ENCODE measurements around the gene ADAMTSL4. TPM values are rescaled to one million over a fixed set of nuclear protein-coding genes. Genes with fewer than 3 reads are reported as not detected.

Gene ADAMTSL4
- total and polyA plus RNA-seq, 9 of the 15 experiments (the other 6 are each of a cell fraction or from before 2014, with no cell fraction given), result 12.7 to 212 (median 35.6) TPM

DNA sequence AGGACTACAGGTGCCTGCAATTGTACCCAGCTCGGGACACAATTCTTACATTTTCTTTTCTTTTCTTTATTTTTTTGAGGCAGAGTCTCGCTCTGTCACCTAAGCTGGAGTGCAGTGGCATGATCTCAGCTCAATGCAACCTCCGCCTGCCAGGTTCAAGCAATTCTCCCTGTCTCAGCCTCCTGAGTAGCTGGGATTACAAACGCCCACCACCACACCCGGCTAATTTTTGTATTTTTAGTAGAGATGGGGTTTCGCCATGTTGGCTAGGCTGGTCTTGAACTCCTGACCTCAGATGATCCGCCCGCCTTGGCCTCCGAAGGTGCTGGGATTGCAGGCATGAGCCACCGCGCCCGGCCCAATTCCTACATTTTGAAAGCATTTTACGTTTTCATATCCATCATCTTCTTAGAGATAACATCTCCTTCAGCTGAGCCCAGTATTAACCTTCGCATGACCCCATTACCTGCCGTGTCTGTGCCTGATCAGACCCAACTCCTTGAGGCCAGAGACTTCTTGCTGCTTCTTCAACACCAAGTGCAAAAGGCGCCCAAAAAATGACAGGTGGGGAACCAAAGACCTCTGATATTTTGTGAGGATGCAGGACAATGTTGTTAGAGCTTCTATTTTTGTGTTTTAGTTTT, 2.8 kb upstream of the ADAMTSL4 start:
- in situ Hi-C loops (cut with MboI) (no loop called here), intact Hi-C loops (cut with micrococcal nuclease) (loop anchor here (2.0 to 10.0 kb wide), 5 partner anchors 30 to 431 kb away; partner anchors contain the start of genes CA14, ECM1 and RPRD2)
- Histone ChIP-seq H3K4me2 (ENCODE audit: insufficient read depth, low read length) (peak overlapping the region; percentile 52), H3K79me2 (ENCODE audit: control insufficient read depth, insufficient read depth, low read length) (peaks cover 47% of the 10 kb centered on the region), H4K20me1 (replicated peaks; ENCODE audit: control insufficient read depth, insufficient read depth, low read length) (no peaks in the 10 kb centered on the region), H3K4me3 (no peak overlapping the region), H2AFZ (ENCODE audit: low read depth, low read length) (no peak overlapping the region), H3K36me3 (ENCODE audit: control insufficient read depth, insufficient read depth, low read length) (peaks cover 4% of the 10 kb centered on the region; the same call in 1 of the 3 replicates), H3K27me3 (ENCODE audit: control insufficient read depth in 2 of 2, insufficient read depth in 2 of 2, low read length in 2 of 2) (no peaks in the 10 kb centered on the region), H3K4me1 (replicated peaks in 1 of 2; ENCODE audit: control insufficient read depth in 2 of 2, insufficient read depth in 2 of 2, low read length in 2 of 2) (peaks cover 39 to 68% of the 10 kb centered on the region in 2 experiments), H3K9ac (ENCODE audit: insufficient read depth in 1 of 2, low read depth in 2 of 2, low read length in 2 of 2) (peak overlapping the region; percentile 43 to 79; a peak in 3 of 4 replicates), H3K9me1 (ENCODE audit: control insufficient read depth, insufficient read depth, low read length) (no peaks in the 10 kb centered on the region), H3K9me3 (replicated peaks; ENCODE audit: control insufficient read depth, insufficient read depth, low read depth, low read length) (no peaks in the 10 kb centered on the region), H3K27ac (ENCODE audit: extremely low read depth, low read depth, low read length) (peak overlapping the region; percentile 87)
- ATAC-seq (no peak), DNase-seq (ENCODE audit: extremely low read depth in 1 of 4, low spot score in 3 of 4) (peak in 3 of 4 experiments; percentile 44 to 63 (median 48)), FAIRE-seq (no peak)
- TSS peak; percentile 79 for BruUV-seq (replicated peaks)
- ChIA-PET CTCF (ENCODE audit: low intra/inter-chr PET ratio) (interaction anchor here (0.5 to 0.6 kb wide), 2 partner anchors 85 to 326 kb away, joined by 3 read pairs; no protein-coding TSS in a partner anchor), POLR2A (interaction anchor here (0.7 to 8.9 kb wide), 4 partner anchors 10 to 30 kb away, joined by 3 to 53 read pairs (median 15); partner anchors contain the start of gene FALEC)
- 17% methylated on average over 14 of the region's 16 CpGs for WGBS (ENCODE audit: insufficient coverage, low coverage, missing lambda C conversion rate)
- 0 out of 2 replicates have a peak, but pooled peaks have one; percentile 29 for TF ChIP-seq SMAD4 (CRISPR knock-in tag; conservative IDR thresholded peaks at IDR 0.05)
- TF ChIP-seq NEUROD1 (IDR thresholded peaks at IDR 0.05; ENCODE audit: borderline replicate concordance, low read depth, low read length, partially characterized antibody), result no peak
- 0 out of 2 replicates have a peak, but pooled peaks have one; percentile 42 for TF ChIP-seq NR2C1 (IDR thresholded peaks at IDR 0.05)
- TF ChIP-seq NR2C1 (tag; IDR thresholded peaks at IDR 0.05), result peak; percentile 61; the same call in 1 of the 2 replicates
- TF ChIP-seq, protein P1, sequence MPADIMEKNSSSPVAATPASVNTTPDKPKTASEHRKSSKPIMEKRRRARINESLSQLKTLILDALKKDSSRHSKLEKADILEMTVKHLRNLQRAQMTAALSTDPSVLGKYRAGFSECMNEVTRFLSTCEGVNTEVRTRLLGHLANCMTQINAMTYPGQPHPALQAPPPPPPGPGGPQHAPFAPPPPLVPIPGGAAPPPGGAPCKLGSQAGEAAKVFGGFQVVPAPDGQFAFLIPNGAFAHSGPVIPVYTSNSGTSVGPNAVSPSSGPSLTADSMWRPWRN (IDR thresholded peaks at IDR 0.05; ENCODE audit: low read depth), result no peak
- no peak for TF ChIP-seq ZNF165 (CRISPR knock-in tag; IDR thresholded peaks at IDR 0.05; ENCODE audit: borderline replicate concordance)
- TF ChIP-seq CEBPB (tag; IDR thresholded peaks at IDR 0.05), result peak; percentile 34; the same call in 1 of the 2 replicates
- TF ChIP-seq CC2D1A (IDR thresholded peaks at IDR 0.05), result no peak
- peak; percentile 36 for TF ChIP-seq CHD4 (IDR thresholded peaks at IDR 0.05; ENCODE audit: insufficient read depth, insufficient replicate concordance, low read depth, low read length, poor library complexity, severe bottlenecking)
- TF ChIP-seq ARNT (IDR thresholded peaks at IDR 0.05), result no peak
- TF ChIP-seq, protein P2, sequence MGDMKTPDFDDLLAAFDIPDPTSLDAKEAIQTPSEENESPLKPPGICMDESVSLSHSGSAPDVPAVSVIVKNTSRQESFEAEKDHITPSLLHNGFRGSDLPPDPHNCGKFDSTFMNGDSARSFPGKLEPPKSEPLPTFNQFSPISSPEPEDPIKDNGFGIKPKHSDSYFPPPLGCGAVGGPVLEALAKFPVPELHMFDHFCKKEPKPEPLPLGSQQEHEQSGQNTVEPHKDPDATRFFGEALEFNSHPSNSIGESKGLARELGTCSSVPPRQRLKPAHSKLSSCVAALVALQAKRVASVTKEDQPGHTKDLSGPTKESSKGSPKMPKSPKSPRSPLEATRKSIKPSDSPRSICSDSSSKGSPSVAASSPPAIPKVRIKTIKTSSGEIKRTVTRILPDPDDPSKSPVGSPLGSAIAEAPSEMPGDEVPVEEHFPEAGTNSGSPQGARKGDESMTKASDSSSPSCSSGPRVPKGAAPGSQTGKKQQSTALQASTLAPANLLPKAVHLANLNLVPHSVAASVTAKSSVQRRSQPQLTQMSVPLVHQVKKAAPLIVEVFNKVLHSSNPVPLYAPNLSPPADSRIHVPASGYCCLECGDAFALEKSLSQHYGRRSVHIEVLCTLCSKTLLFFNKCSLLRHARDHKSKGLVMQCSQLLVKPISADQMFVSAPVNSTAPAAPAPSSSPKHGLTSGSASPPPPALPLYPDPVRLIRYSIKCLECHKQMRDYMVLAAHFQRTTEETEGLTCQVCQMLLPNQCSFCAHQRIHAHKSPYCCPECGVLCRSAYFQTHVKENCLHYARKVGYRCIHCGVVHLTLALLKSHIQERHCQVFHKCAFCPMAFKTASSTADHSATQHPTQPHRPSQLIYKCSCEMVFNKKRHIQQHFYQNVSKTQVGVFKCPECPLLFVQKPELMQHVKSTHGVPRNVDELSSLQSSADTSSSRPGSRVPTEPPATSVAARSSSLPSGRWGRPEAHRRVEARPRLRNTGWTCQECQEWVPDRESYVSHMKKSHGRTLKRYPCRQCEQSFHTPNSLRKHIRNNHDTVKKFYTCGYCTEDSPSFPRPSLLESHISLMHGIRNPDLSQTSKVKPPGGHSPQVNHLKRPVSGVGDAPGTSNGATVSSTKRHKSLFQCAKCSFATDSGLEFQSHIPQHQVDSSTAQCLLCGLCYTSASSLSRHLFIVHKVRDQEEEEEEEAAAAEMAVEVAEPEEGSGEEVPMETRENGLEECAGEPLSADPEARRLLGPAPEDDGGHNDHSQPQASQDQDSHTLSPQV (IDR thresholded peaks at IDR 0.05), result peak; percentile 43; the same call in 1 of the 2 replicates
- no peak for TF ChIP-seq BDP1 (IDR thresholded peaks at IDR 0.05; ENCODE audit: insufficient read depth, insufficient read length)
- TF ChIP-seq, protein P3, sequence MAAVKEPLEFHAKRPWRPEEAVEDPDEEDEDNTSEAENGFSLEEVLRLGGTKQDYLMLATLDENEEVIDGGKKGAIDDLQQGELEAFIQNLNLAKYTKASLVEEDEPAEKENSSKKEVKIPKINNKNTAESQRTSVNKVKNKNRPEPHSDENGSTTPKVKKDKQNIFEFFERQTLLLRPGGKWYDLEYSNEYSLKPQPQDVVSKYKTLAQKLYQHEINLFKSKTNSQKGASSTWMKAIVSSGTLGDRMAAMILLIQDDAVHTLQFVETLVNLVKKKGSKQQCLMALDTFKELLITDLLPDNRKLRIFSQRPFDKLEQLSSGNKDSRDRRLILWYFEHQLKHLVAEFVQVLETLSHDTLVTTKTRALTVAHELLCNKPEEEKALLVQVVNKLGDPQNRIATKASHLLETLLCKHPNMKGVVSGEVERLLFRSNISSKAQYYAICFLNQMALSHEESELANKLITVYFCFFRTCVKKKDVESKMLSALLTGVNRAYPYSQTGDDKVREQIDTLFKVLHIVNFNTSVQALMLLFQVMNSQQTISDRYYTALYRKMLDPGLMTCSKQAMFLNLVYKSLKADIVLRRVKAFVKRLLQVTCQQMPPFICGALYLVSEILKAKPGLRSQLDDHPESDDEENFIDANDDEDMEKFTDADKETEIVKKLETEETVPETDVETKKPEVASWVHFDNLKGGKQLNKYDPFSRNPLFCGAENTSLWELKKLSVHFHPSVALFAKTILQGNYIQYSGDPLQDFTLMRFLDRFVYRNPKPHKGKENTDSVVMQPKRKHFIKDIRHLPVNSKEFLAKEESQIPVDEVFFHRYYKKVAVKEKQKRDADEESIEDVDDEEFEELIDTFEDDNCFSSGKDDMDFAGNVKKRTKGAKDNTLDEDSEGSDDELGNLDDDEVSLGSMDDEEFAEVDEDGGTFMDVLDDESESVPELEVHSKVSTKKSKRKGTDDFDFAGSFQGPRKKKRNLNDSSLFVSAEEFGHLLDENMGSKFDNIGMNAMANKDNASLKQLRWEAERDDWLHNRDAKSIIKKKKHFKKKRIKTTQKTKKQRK (IDR thresholded peaks at IDR 0.05; ENCODE audit: borderline replicate concordance, low read depth, low read length), result no peak

Measured in K562 (cell line).